Measurements from ENCODE around the gene ZP4. TPM values are rescaled to one million over a fixed set of nuclear protein-coding genes. Genes with fewer than 3 reads are reported as not detected.

Gene ZP4
- total and polyA plus RNA-seq, 9 of the 15 experiments (the other 6 are each of a cell fraction or from before 2014, with no cell fraction given) = not detected

- H3K4me3 ChIP-seq = no peak overlapping the region
- H3K27ac ChIP-seq (ENCODE audit: extremely low read depth, low read depth, low read length) = no peak overlapping the region
- H3K9me3 ChIP-seq (replicated peaks; ENCODE audit: control insufficient read depth, insufficient read depth, low read depth, low read length) = no peaks in the 10 kb centered on the region
- BruUV-seq (replicated peaks) = no TSS peak
- FAIRE-seq (no peak), ATAC-seq (no peak), DNase-seq (ENCODE audit: extremely low read depth in 1 of 4, low spot score in 3 of 4) (no peak)
- H3K9ac ChIP-seq (ENCODE audit: insufficient read depth in 1 of 2, low read depth in 2 of 2, low read length in 2 of 2) = no peak overlapping the region
- H3K79me2 ChIP-seq (ENCODE audit: control insufficient read depth, insufficient read depth, low read length) = no peaks in the 10 kb centered on the region
- H4K20me1 ChIP-seq (replicated peaks; ENCODE audit: control insufficient read depth, insufficient read depth, low read length) = no peaks in the 10 kb centered on the region
- POLR2A ChIA-PET = no interaction called here
- H2AFZ ChIP-seq (ENCODE audit: low read depth, low read length) = no peak overlapping the region
- CTCF ChIA-PET (ENCODE audit: low intra/inter-chr PET ratio) = no interaction called here
- no peaks in the 10 kb centered on the region for H3K9me1 ChIP-seq (ENCODE audit: control insufficient read depth, insufficient read depth, low read length)
- in situ Hi-C loops (cut with MboI) (no loop called here), intact Hi-C loops (cut with micrococcal nuclease) (no loop called here)
- H3K27me3 ChIP-seq (ENCODE audit: control insufficient read depth in 2 of 2, insufficient read depth in 2 of 2, low read length in 2 of 2) = no peaks in the 10 kb centered on the region
- no peak for TF ChIP-seq BDP1 (IDR thresholded peaks at IDR 0.05; ENCODE audit: insufficient read depth, insufficient read length)
- no peak for TF ChIP-seq MAX (CRISPR knock-in tag; IDR thresholded peaks at IDR 0.05)
- no peak for TF ChIP-seq CBFA2T3 (IDR thresholded peaks at IDR 0.05)
- no peak for TF ChIP-seq DPF2 (IDR thresholded peaks at IDR 0.05)
- no peak for TF ChIP-seq ZNF280B (CRISPR knock-in tag; IDR thresholded peaks at IDR 0.05)
- no peak for TF ChIP-seq RBM34 (IDR thresholded peaks at IDR 0.05; ENCODE audit: borderline replicate concordance, insufficient read depth, low read length)
- TF ChIP-seq E2F6 (IDR thresholded peaks at IDR 0.05; ENCODE audit: borderline replicate concordance in 1 of 2, extremely low read depth in 1 of 2, insufficient read depth in 1 of 2, insufficient read length in 1 of 2, low read depth in 1 of 2, low read length in 1 of 2, poor library complexity in 1 of 2, severe bottlenecking in 1 of 2) = no peak
- TF ChIP-seq HNRNPL (IDR thresholded peaks at IDR 0.05; ENCODE audit: low read depth, low read length) = no peak
- TF ChIP-seq RREB1 (CRISPR knock-in tag; IDR thresholded peaks at IDR 0.05) = no peak
- no peak for TF ChIP-seq THAP12 (CRISPR knock-in tag; IDR thresholded peaks at IDR 0.05)
- TF ChIP-seq ZNF584 (CRISPR knock-in tag; IDR thresholded peaks at IDR 0.05; ENCODE audit: low read depth) = no peak
- H3K4me1 ChIP-seq (replicated peaks in 1 of 2; ENCODE audit: control insufficient read depth in 2 of 2, insufficient read depth in 2 of 2, low read length in 2 of 2) = no peaks in the 10 kb centered on the region
- no peak overlapping the region for H3K4me2 ChIP-seq (ENCODE audit: insufficient read depth, low read length)
- 2% methylated on average over 4 of the region's 4 CpGs for WGBS (ENCODE audit: insufficient coverage, low coverage, missing lambda C conversion rate)
- H3K36me3 ChIP-seq (ENCODE audit: control insufficient read depth, insufficient read depth, low read length) = no peaks in the 10 kb centered on the region
Observed at GRCh38 chr1:237877631-237878030, 13.1 kb downstream of the ZP4 start.

Measured in K562 (cell line).